Endothelial cell (in vitro differentiated cells): ENCODE results near the gene THOC7. TPM values are rescaled to one million over a fixed set of nuclear protein-coding genes. Genes with fewer than 3 reads are reported as not detected.

ENCODE experiments used
- DNase-seq: peaks from one replicate; pipeline ENCODE4 v3.0.0; 2021; ENCODE audit warnings: low spot score
- H3K27ac Mint-ChIP-seq: one replicate; pipeline ENCODE4 v1.8.0; 2021; ENCODE audit warnings: mixed read lengths, inconsistent platforms; ENCODE audit not compliant: unreplicated experiment
- H3K27me3 Mint-ChIP-seq: one replicate; pipeline ENCODE4 v1.8.0; 2021; ENCODE audit warnings: mild to moderate bottlenecking, moderate library complexity, mixed read lengths, inconsistent platforms; ENCODE audit not compliant: unreplicated experiment
- H3K36me3 Mint-ChIP-seq: one replicate; pipeline ENCODE4 v1.8.0; 2021; ENCODE audit warnings: mild to moderate bottlenecking, low read depth, mixed read lengths, inconsistent platforms; ENCODE audit not compliant: unreplicated experiment
- H3K4me1 Mint-ChIP-seq: one replicate; pipeline ENCODE4 v1.8.0; 2021; ENCODE audit warnings: mild to moderate bottlenecking, mixed read lengths, inconsistent platforms; ENCODE audit not compliant: unreplicated experiment
- H3K4me3 Mint-ChIP-seq: one replicate; pipeline ENCODE4 v1.8.0; 2021; ENCODE audit warnings: mild to moderate bottlenecking, mixed read lengths, inconsistent platforms; ENCODE audit not compliant: unreplicated experiment
- H3K9me3 Mint-ChIP-seq: one replicate; pipeline ENCODE4 v1.8.0; 2021; ENCODE audit warnings: mixed read lengths, inconsistent platforms; ENCODE audit not compliant: unreplicated experiment
- total RNA-seq: library from RNA; stranded (reverse); fragmentation: NEBNext Ultra II Directional; extraction: Animal tissue kit (Norgen Biotek cat#: 25700); gene quantifications from one replicate; pipeline ENCODE4 v1.2.1, GENCODE V29; 2021; ENCODE audit not compliant: unreplicated experiment
- TF ChIP-seq, protein P1 (sequence below): fragments of 200-600 bp; sonication (generic); IDR thresholded peaks from one replicate; pipeline ENCODE4 v1.5.0; 2021; ENCODE audit warnings: antibody characterized with exemption; ENCODE audit not compliant: unreplicated experiment

Gene THOC7
- total RNA-seq, 1 donor from 2014 or later, result 47.3 TPM

DNA sequence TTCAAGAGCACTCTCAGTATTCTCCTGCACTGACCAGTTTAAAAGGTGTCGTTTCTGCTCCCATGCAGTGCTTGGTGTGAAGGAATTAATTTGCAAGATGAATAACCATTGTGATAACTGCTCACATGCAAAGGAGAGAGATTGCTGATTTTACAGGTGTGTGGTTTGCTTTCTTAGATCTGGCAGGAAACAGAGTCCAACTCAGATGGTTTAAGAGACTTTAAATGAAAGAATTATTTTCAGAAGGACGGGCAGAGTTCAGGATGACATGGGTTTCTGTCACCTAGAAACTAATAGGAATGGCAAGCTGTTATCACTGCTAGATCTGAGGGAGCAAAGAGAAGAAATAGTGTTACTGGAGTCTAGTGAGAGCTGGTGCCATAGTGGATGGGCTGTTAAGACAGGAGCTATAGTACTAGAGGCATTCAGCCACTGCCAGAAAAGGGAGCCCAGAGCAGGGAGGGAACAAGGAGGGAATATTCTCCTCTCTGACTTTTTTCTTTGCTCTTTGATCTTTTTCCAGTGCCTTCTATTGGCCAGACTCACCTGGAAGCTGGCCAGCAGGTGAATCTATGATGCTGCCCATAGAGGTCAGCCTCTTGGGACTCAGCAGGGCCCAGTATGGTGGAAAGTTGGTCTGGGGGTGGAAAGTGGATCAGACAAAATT is 14.9 kb upstream of the THOC7 start:
- Mint-ChIP-seq H3K4me1 (no peaks in the 10 kb centered on the region), H3K36me3 (no peaks in the 10 kb centered on the region), H3K4me3 (no peak overlapping the region), H3K9me3 (no peaks in the 10 kb centered on the region), H3K27ac (no peak overlapping the region), H3K27me3 (no peaks in the 10 kb centered on the region)
- TF ChIP-seq, protein P1, sequence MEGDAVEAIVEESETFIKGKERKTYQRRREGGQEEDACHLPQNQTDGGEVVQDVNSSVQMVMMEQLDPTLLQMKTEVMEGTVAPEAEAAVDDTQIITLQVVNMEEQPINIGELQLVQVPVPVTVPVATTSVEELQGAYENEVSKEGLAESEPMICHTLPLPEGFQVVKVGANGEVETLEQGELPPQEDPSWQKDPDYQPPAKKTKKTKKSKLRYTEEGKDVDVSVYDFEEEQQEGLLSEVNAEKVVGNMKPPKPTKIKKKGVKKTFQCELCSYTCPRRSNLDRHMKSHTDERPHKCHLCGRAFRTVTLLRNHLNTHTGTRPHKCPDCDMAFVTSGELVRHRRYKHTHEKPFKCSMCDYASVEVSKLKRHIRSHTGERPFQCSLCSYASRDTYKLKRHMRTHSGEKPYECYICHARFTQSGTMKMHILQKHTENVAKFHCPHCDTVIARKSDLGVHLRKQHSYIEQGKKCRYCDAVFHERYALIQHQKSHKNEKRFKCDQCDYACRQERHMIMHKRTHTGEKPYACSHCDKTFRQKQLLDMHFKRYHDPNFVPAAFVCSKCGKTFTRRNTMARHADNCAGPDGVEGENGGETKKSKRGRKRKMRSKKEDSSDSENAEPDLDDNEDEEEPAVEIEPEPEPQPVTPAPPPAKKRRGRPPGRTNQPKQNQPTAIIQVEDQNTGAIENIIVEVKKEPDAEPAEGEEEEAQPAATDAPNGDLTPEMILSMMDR, result no peak
- DNase-seq, result no peak

DNA sequence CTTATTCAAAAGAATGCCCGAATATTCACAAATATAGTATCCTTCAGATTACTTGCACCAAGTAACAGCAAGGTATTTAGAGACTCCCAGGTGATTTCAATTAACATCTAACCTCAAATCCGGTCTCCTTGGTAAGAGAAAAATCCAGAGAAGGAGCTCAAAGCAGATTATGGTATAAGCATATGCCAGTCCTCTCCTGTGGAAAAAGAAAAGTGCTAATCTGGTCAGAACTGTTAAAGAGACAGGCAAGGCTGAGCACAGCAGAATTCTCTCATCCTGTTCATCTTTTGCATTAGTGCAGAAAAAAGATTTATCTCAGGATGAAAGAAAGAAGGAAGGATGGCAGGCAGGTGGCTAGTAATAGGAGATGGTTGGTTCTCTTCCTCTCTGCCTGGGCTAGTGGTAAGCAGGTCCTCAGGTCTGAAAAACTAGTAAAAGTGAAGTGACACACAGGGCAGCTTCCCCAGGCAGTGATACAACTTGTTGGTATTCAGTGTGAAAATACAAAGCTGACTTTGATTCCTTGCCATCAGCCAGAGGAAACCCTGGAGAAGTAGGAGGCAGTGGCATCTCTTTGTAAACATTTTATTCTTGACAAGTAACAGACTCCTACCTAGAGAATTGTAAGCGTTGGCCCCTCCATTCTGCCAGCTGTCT is 14.3 kb upstream of the THOC7 start:
- no peak for DNase-seq
- Mint-ChIP-seq H3K4me1 (no peaks in the 10 kb centered on the region), H3K4me3 (no peak overlapping the region), H3K27me3 (no peaks in the 10 kb centered on the region), H3K27ac (no peak overlapping the region), H3K9me3 (no peaks in the 10 kb centered on the region), H3K36me3 (no peaks in the 10 kb centered on the region)
- TF ChIP-seq, protein P1, result no peak

DNA sequence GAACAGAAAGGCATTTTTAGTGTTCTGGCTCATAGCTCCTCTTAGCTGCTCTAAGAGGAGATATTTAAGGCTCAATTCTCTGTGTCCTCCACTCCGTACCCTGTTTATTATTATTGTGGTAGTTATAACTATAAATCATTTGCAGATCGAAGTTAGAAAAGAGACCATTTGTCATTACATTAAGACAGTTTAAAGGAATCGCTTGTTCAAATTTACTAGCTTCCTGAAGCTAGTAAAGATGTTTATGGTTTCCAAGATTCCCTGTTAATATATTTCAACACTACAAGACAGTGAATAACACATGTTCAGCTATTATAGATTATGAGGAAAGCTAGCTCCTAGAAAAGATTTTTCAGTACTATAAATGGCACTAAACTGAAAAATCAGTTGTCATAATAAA is 12.7 kb upstream of the THOC7 start:
- Mint-ChIP-seq H3K9me3 (no peaks in the 10 kb centered on the region), H3K4me1 (no peaks in the 10 kb centered on the region), H3K4me3 (no peak overlapping the region), H3K27me3 (no peaks in the 10 kb centered on the region), H3K27ac (no peak overlapping the region), H3K36me3 (no peaks in the 10 kb centered on the region)
- no peak for DNase-seq
- TF ChIP-seq, protein P1, result no peak

DNA sequence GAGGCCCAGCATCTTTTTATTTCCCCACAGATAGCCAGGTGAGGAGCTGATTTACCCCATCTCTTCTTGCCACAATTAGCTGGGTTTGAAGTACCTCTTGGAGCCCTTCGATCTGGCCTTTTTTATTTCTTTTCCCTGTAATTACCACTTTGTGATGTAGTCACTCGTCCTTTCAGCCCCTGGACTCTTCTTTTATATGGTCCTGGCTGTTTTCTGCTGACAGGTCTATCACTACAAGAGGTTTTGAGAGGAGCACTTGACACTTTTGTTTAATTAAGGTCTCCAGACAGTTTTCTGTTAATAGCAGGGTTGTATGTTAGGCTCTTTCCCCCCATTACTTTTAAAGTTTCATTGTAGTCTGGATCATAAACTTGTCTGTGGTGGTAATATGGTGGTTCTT is 11.9 kb upstream of the THOC7 start:
- no peak overlapping the region for H3K4me3 Mint-ChIP-seq
- H3K27ac Mint-ChIP-seq, result no peak overlapping the region
- H3K36me3 Mint-ChIP-seq, result no peaks in the 10 kb centered on the region
- no peaks in the 10 kb centered on the region for H3K27me3 Mint-ChIP-seq
- DNase-seq, result no peak
- H3K4me1 Mint-ChIP-seq, result peaks cover 5% of the 10 kb centered on the region
- H3K9me3 Mint-ChIP-seq, result no peaks in the 10 kb centered on the region
- TF ChIP-seq, protein P1, result no peak

- Mint-ChIP-seq H3K27ac (no peak overlapping the region), H3K9me3 (no peaks in the 10 kb centered on the region), H3K27me3 (no peaks in the 10 kb centered on the region), H3K4me1 (peaks cover 10% of the 10 kb centered on the region), H3K4me3 (no peak overlapping the region), H3K36me3 (no peaks in the 10 kb centered on the region)
- DNase-seq, result no peak
- TF ChIP-seq, protein P1, result no peak
Measured at GRCh38 chr3:63874769-63875168, 11.2 kb upstream of the THOC7 start.
